Astrocyte (in vitro differentiated cells and primary cell): ENCODE data around the gene TDO2. TPM values are rescaled to one million over a fixed set of nuclear protein-coding genes. Genes with fewer than 3 reads are reported as not detected.

Experiments
- DNase-seq: peaks from one replicate; pipeline ENCODE4 v3.0.0-alpha.2; 2010; ENCODE audit warnings: low read depth
- FAIRE-seq: peaks from 2 replicates; lab custom pipeline; 2011; peaks lifted over from hg19 to GRCh38; lab: Jason Lieb, UNC
- H2AFZ ChIP-seq: 2 replicates; pipeline ENCODE4 v1.6.0; 2012; ENCODE audit warnings: low read depth, low read length, inconsistent platforms
- H3K27ac ChIP-seq: 2 replicates; pipeline ENCODE4 v1.5.1; 2011; ENCODE audit warnings: low read depth, low read length, inconsistent platforms
- H3K27me3 ChIP-seq: 2 replicates; pipeline ENCODE4 v1.6.0; 2011; ENCODE audit warnings: low read length, inconsistent platforms; ENCODE audit not compliant: insufficient read depth
- H3K36me3 ChIP-seq: 2 replicates; pipeline ENCODE4 v1.5.1; 2011; ENCODE audit warnings: low read length, inconsistent platforms; ENCODE audit not compliant: insufficient read depth
- H3K4me1 ChIP-seq: 2 replicates; pipeline ENCODE4 v1.5.1; 2011; ENCODE audit warnings: low read length, inconsistent platforms; ENCODE audit not compliant: insufficient read depth
- H3K4me2 ChIP-seq: 2 replicates; pipeline ENCODE4 v1.6.0; 2012; ENCODE audit warnings: low read length, inconsistent platforms
- H3K4me3 ChIP-seq: 2 replicates; pipeline ENCODE4 v1.5.1; 2011; ENCODE audit warnings: low read depth, mild to moderate bottlenecking, low read length, inconsistent platforms; ENCODE audit not compliant: insufficient read depth
- H3K79me2 ChIP-seq: 2 replicates; pipeline ENCODE4 v1.6.0; 2012; ENCODE audit warnings: mild to moderate bottlenecking, low read length, inconsistent platforms; ENCODE audit not compliant: insufficient read depth
- H3K9ac ChIP-seq: 2 replicates; pipeline ENCODE4 v1.6.0; 2012; ENCODE audit warnings: mild to moderate bottlenecking, low read length, inconsistent platforms
- H3K9me3 ChIP-seq: 2 replicates; pipeline ENCODE4 v1.5.1; 2012; ENCODE audit warnings: low read depth, mild to moderate bottlenecking, low read length, inconsistent platforms; ENCODE audit not compliant: insufficient read depth
- H4K20me1 ChIP-seq: 2 replicates; pipeline ENCODE4 v1.6.0; 2012; ENCODE audit warnings: low read length, inconsistent platforms; ENCODE audit not compliant: insufficient read depth
- H3K27ac Mint-ChIP-seq: one replicate; pipeline ENCODE4 v1.8.0; 2021; ENCODE audit warnings: mild to moderate bottlenecking, mixed read lengths; ENCODE audit not compliant: unreplicated experiment
- H3K27me3 Mint-ChIP-seq: one replicate; pipeline ENCODE4 v1.8.0; 2021; ENCODE audit warnings: low read depth, mixed read lengths; ENCODE audit not compliant: unreplicated experiment
- H3K36me3 Mint-ChIP-seq: one replicate; pipeline ENCODE4 v1.8.0; 2021; ENCODE audit warnings: low read depth, mixed read lengths; ENCODE audit not compliant: unreplicated experiment
- H3K4me1 Mint-ChIP-seq: one replicate; pipeline ENCODE4 v1.8.0; 2021; ENCODE audit warnings: low read depth, mixed read lengths; ENCODE audit not compliant: unreplicated experiment
- H3K4me3 Mint-ChIP-seq: one replicate; pipeline ENCODE4 v1.8.0; 2021; ENCODE audit warnings: mild to moderate bottlenecking, moderate library complexity, mixed read lengths; ENCODE audit not compliant: unreplicated experiment
- H3K9me3 Mint-ChIP-seq: one replicate; pipeline ENCODE4 v1.8.0; 2021; ENCODE audit warnings: mild to moderate bottlenecking, mixed read lengths; ENCODE audit not compliant: unreplicated experiment
- EZH2 ChIP-seq: IDR thresholded peaks from 2 replicates; pipeline ENCODE4 v1.6.1; 2012; ENCODE audit warnings: mild to moderate bottlenecking, low read length, inconsistent platforms; ENCODE audit not compliant: insufficient read depth
- total RNA-seq: library from RNA; stranded (reverse); gene quantifications from 2 replicates; pipeline ENCODE4 v1.2.1, GENCODE V29; 2021
- TF ChIP-seq, protein P1 (sequence below): IDR thresholded peaks from 2 replicates; pipeline ENCODE4 v1.5.1; 2011; ENCODE audit warnings: low read depth, mild to moderate bottlenecking, inconsistent platforms, low read length, moderate library complexity; ENCODE audit not compliant: insufficient read depth

Gene TDO2
- total RNA-seq, 1 donor from 2014 or later = not detected

DNA sequence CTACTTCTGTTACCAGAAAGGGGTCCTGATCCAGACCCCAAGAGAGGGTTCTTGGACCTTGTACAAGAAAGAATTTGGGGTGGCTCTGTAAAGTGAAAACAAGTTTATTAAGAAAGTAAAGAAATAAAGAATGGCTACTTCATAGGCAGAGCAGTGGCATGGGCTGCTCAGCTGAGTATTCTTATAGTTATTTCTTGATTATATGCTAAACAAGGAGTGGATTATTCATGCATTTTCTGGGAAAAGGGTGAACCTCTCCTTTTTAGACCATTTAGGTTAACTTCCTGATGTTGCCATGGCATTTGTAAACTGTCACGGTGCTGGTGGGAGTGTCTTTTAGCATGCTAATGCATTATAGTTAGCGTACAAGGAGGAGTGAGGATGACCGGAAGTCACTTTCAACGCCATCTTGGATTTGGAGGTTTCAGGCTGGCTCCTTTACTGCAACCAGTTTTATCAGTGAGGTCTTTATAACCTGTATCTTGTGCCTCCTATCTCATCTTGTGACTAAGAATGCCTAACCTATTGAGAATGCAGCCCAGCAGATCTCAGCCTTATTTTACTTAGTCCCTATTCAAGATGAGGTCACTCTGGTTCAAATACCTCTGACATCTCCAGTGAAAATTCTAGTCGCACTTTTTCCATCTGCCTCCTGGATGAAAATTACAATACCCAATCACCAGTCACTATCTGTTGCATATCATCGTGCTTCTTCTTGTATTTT, 15.5 kb upstream of the TDO2 start:
- Histone ChIP-seq H3K36me3 (no peaks in the 10 kb centered on the region), H3K4me1 (no peaks in the 10 kb centered on the region), H3K27me3 (no peaks in the 10 kb centered on the region), H3K79me2 (no peaks in the 10 kb centered on the region), H3K4me3 (no peak overlapping the region), H3K27ac (no peak overlapping the region), H4K20me1 (no peaks in the 10 kb centered on the region), H3K9ac (no peak overlapping the region), H3K4me2 (no peak overlapping the region), H3K9me3 (peaks cover 3% of the 10 kb centered on the region), H2AFZ (no peak overlapping the region)
- Mint-ChIP-seq H3K36me3 (peaks cover 7% of the 10 kb centered on the region), H3K9me3 (peaks cover 12% of the 10 kb centered on the region), H3K27me3 (no peaks in the 10 kb centered on the region), H3K4me3 (no peak overlapping the region), H3K4me1 (no peaks in the 10 kb centered on the region), H3K27ac (no peak overlapping the region)
- DNase-seq = no peak
- no peak for FAIRE-seq
- TF ChIP-seq, protein P1, sequence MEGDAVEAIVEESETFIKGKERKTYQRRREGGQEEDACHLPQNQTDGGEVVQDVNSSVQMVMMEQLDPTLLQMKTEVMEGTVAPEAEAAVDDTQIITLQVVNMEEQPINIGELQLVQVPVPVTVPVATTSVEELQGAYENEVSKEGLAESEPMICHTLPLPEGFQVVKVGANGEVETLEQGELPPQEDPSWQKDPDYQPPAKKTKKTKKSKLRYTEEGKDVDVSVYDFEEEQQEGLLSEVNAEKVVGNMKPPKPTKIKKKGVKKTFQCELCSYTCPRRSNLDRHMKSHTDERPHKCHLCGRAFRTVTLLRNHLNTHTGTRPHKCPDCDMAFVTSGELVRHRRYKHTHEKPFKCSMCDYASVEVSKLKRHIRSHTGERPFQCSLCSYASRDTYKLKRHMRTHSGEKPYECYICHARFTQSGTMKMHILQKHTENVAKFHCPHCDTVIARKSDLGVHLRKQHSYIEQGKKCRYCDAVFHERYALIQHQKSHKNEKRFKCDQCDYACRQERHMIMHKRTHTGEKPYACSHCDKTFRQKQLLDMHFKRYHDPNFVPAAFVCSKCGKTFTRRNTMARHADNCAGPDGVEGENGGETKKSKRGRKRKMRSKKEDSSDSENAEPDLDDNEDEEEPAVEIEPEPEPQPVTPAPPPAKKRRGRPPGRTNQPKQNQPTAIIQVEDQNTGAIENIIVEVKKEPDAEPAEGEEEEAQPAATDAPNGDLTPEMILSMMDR = no peak
- TF ChIP-seq EZH2 = no peak

DNA sequence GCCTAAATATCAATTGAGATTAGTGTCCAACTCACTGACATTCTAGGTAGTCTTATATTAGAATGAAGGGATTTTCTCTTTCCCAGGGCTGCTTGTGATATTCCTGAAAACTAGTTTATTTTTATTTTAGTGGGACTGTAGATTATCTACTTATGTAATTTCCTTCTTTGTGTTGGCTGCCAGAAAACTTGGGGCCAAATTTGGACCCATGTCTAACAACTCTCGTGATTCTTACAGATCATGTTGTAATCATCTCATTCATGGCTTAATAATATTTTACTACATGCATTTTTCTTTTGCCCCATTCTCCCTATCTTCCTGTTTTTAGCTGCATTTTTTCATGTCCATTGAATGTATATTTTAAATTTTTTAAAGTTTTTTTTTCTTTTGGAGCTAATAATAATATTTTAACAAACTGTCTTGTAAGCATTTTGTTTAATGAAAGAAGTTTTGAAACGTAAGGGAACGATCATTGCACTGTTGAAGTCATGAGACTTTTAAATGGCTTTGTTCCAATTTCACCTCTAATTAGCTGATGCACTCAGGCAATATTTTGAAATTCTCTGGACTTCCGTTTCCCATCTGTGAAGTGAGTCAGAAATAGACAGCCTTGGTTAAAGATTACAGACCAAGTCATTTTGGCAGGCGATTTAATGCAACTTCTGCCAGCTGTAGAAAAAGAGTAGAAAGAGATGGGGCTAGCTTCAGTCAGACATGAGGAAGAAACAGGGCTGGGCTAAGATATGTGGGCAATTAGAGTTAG, 14.3 kb upstream of the TDO2 start:
- Histone ChIP-seq H2AFZ (no peak overlapping the region), H3K79me2 (no peaks in the 10 kb centered on the region), H4K20me1 (no peaks in the 10 kb centered on the region), H3K9me3 (peaks cover 3% of the 10 kb centered on the region), H3K4me1 (no peaks in the 10 kb centered on the region), H3K27ac (no peak overlapping the region), H3K36me3 (no peaks in the 10 kb centered on the region), H3K9ac (no peak overlapping the region), H3K27me3 (no peaks in the 10 kb centered on the region), H3K4me3 (no peak overlapping the region), H3K4me2 (no peak overlapping the region)
- Mint-ChIP-seq H3K4me3 (no peak overlapping the region), H3K27ac (no peak overlapping the region), H3K9me3 (peaks cover 16% of the 10 kb centered on the region), H3K27me3 (no peaks in the 10 kb centered on the region), H3K36me3 (peaks cover 7% of the 10 kb centered on the region), H3K4me1 (no peaks in the 10 kb centered on the region)
- FAIRE-seq (peak; percentile 17), DNase-seq (peak; percentile 93)
- TF ChIP-seq EZH2 = no peak
- TF ChIP-seq, protein P1 = no peak
